Measurements from ENCODE around the gene C13orf42. TPM values are rescaled to one million over a fixed set of nuclear protein-coding genes. Genes with fewer than 3 reads are reported as not detected.

The C13orf42 gene
- total and polyA plus RNA-seq, 2 donors from 2014 or later, result 0.24 TPM; not detected in 1

DNA sequence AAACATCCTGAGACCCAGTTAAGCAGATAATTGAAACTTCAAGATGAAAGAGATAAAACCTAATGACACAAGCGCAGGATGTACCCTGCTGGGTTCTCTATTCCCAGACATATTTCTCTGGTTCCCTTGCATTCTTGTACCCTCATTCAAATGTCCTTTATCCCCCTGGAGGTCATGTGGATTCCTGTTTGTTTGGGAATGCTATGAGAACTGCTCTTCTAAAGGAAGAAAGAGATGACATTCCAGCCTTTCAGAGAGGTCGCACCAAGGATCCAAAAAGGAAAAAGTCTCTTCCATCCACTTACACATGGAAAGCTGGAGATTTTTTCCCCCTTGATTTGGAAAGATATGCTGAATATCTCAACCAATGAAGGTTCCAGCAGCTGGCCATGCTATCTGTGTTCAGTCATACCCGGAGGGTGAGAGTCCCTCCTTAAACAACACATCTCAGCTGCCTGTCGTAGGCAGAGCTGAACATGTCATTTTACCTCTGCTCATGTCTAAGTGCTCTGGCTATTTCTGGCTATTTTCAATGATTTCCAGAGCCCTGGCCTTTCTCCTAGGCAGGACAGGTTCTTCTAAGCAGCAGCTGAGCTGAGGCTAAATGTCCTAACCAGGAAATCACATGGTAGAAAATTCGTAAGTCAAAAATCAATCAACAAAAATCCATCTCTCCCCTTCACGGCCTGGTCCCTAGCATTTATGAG lies 52.5 kb downstream of the C13orf42 start:
- intact Hi-C loops (cut with DNase I), result no loop called here
- H3K27me3 ChIP-seq (ENCODE audit: control insufficient read depth, insufficient read depth, low read length), result no peaks in the 10 kb centered on the region
- H3K9ac ChIP-seq (ENCODE audit: low read length in 3 of 3), result no peak overlapping the region
- H3K4me1 ChIP-seq (ENCODE audit: control insufficient read depth in 2 of 3, insufficient read depth in 2 of 3, low read depth in 1 of 3, low read length in 3 of 3), result no peaks in the 10 kb centered on the region
- no peaks in the 10 kb centered on the region for H3K9me3 ChIP-seq (ENCODE audit: control insufficient read depth in 2 of 3, insufficient read depth in 1 of 3, low read length in 3 of 3)
- DNase-seq, result no peak
- no peak overlapping the region for H3K4me3 ChIP-seq (ENCODE audit: low read length in 3 of 3)
- H3K36me3 ChIP-seq (ENCODE audit: control insufficient read depth in 2 of 3, insufficient read depth in 3 of 3, low read length in 3 of 3), result no peaks in the 10 kb centered on the region
- no peak for FAIRE-seq
- H3K27ac ChIP-seq (ENCODE audit: low read depth in 2 of 2, low read length in 2 of 2), result no peak overlapping the region
- TF ChIP-seq CTCF (IDR thresholded peaks at IDR 0.05; ENCODE audit: borderline replicate concordance, extremely low read depth, insufficient read depth), result no peak

- Histone ChIP-seq H3K9ac (ENCODE audit: low read length in 3 of 3) (no peak overlapping the region), H3K27me3 (ENCODE audit: control insufficient read depth, insufficient read depth, low read length) (no peaks in the 10 kb centered on the region), H3K36me3 (ENCODE audit: control insufficient read depth in 2 of 3, insufficient read depth in 3 of 3, low read length in 3 of 3) (no peaks in the 10 kb centered on the region), H3K9me3 (ENCODE audit: control insufficient read depth in 2 of 3, insufficient read depth in 1 of 3, low read length in 3 of 3) (no peaks in the 10 kb centered on the region), H3K4me1 (ENCODE audit: control insufficient read depth in 2 of 3, insufficient read depth in 2 of 3, low read depth in 1 of 3, low read length in 3 of 3) (no peaks in the 10 kb centered on the region), H3K4me3 (ENCODE audit: low read length in 3 of 3) (no peak overlapping the region), H3K27ac (ENCODE audit: low read depth in 2 of 2, low read length in 2 of 2) (no peak overlapping the region)
- no peak for DNase-seq
- no peak for TF ChIP-seq CTCF (IDR thresholded peaks at IDR 0.05; ENCODE audit: borderline replicate concordance, extremely low read depth, insufficient read depth)
- FAIRE-seq, result no peak
- intact Hi-C loops (cut with DNase I), result no loop called here
Observed at GRCh38 chr13:51057906-51058305, 53.2 kb downstream of the C13orf42 start.

GRCh38 chr13:51057001-51057400 lies 54.1 kb downstream of the C13orf42 start:
- Histone ChIP-seq H3K9me3 (ENCODE audit: control insufficient read depth in 2 of 3, insufficient read depth in 1 of 3, low read length in 3 of 3) (no peaks in the 10 kb centered on the region), H3K4me1 (ENCODE audit: control insufficient read depth in 2 of 3, insufficient read depth in 2 of 3, low read depth in 1 of 3, low read length in 3 of 3) (no peaks in the 10 kb centered on the region), H3K27me3 (ENCODE audit: control insufficient read depth, insufficient read depth, low read length) (no peaks in the 10 kb centered on the region), H3K9ac (ENCODE audit: low read length in 3 of 3) (no peak overlapping the region), H3K27ac (ENCODE audit: low read depth in 2 of 2, low read length in 2 of 2) (no peak overlapping the region), H3K4me3 (ENCODE audit: low read length in 3 of 3) (no peak overlapping the region), H3K36me3 (ENCODE audit: control insufficient read depth in 2 of 3, insufficient read depth in 3 of 3, low read length in 3 of 3) (no peaks in the 10 kb centered on the region)
- DNase-seq (no peak), FAIRE-seq (no peak)
- intact Hi-C loops (cut with DNase I), result no loop called here
- TF ChIP-seq CTCF (IDR thresholded peaks at IDR 0.05; ENCODE audit: borderline replicate concordance, extremely low read depth, insufficient read depth), result no peak

- DNase-seq, result no peak
- intact Hi-C loops (cut with DNase I), result no loop called here
- FAIRE-seq, result no peak
- Histone ChIP-seq H3K9me3 (ENCODE audit: control insufficient read depth in 2 of 3, insufficient read depth in 1 of 3, low read length in 3 of 3) (no peaks in the 10 kb centered on the region), H3K36me3 (ENCODE audit: control insufficient read depth in 2 of 3, insufficient read depth in 3 of 3, low read length in 3 of 3) (no peaks in the 10 kb centered on the region), H3K27me3 (ENCODE audit: control insufficient read depth, insufficient read depth, low read length) (no peaks in the 10 kb centered on the region), H3K9ac (ENCODE audit: low read length in 3 of 3) (no peak overlapping the region), H3K4me1 (ENCODE audit: control insufficient read depth in 2 of 3, insufficient read depth in 2 of 3, low read depth in 1 of 3, low read length in 3 of 3) (no peaks in the 10 kb centered on the region), H3K4me3 (ENCODE audit: low read length in 3 of 3) (no peak overlapping the region), H3K27ac (ENCODE audit: low read depth in 2 of 2, low read length in 2 of 2) (no peak overlapping the region)
- no peak for TF ChIP-seq CTCF (IDR thresholded peaks at IDR 0.05; ENCODE audit: borderline replicate concordance, extremely low read depth, insufficient read depth)
Observed at GRCh38 chr13:51052581-51052980, 58.5 kb downstream of the C13orf42 start.

Measured in kidney (tissue), 14 donors.